Tibial nerve (tissue), 4 donors: ENCODE data around the gene PPP1R15B. TPM values are rescaled to one million over a fixed set of nuclear protein-coding genes. Genes with fewer than 3 reads are reported as not detected.
A peak's percentile ranks its signal among the peaks of the same experiment; 100 is the strongest.

ENCODE experiments used
- DNase-seq, 2 donors: peaks; one replicate each; pipeline ENCODE4 v3.0.0-alpha.2; 2019; ENCODE audit warnings: low spot score in 2 of 2
- H3K27ac ChIP-seq, 4 donors: fragments of 200-600 bp; sonication (generic) in 3 of 4; one replicate each; pipeline ENCODE4 v1.5.1; 2017 to 2019; ENCODE audit warnings: mild to moderate bottlenecking in 1 of 4
- H3K27me3 ChIP-seq, 2 donors: fragments of 200-600 bp; sonication (generic) in 1 of 2; one replicate each; pipeline versions ENCODE4 v1.5.1 to v1.6.0; 2017 to 2019
- H3K36me3 ChIP-seq, 3 donors: fragments of 200-600 bp; sonication (generic); one replicate each; pipeline ENCODE4 v1.5.1; 2018 to 2019
- H3K4me1 ChIP-seq, 4 donors: fragments of 200-600 bp; sonication (generic) in 3 of 4; one replicate each; pipeline ENCODE4 v1.5.1; 2017 to 2019
- H3K4me3 ChIP-seq, 4 donors: fragments of 200-600 bp; sonication (generic) in 3 of 4; one replicate each; pipeline ENCODE4 v1.5.1; 2017 to 2019; ENCODE audit warnings: mild to moderate bottlenecking in 1 of 4, moderate library complexity in 1 of 4
- H3K9me3 ChIP-seq, 4 donors: fragments of 200-600 bp; sonication (generic) in 3 of 4; one replicate each; pipeline ENCODE4 v1.5.1; 2017 to 2019
- EP300 ChIP-seq, 2 donors: sonication (generic); formaldehyde crosslinking; IDR thresholded peaks; one replicate each; pipeline ENCODE4 v1.6.1; 2017; ENCODE audit warnings: antibody characterized with exemption in 2 of 2, mild to moderate bottlenecking in 1 of 2
- POLR2A ChIP-seq, 2 donors: fragments of 450-650 bp; IDR thresholded peaks; one replicate each; pipeline ENCODE4 v1.6.1; 2017; ENCODE audit warnings: antibody characterized with exemption in 2 of 2, mild to moderate bottlenecking in 2 of 2, moderate library complexity in 2 of 2
- WGBS, 2 donors: methylation state at CpG; one replicate each; pipeline ENCODE4 v1.1.5; 2018; 5-methylcytosine and 5-hydroxymethylcytosine counted together
- total RNA-seq, 4 donors: library from RNA; depleted of rRNA; stranded (reverse); fragments of >200 nt; gene quantifications; one replicate each; pipeline ENCODE4 v1.1.0, GENCODE V29; 2016
- TF ChIP-seq, protein P1 (sequence below), 5 experiments: fragments of 200-600 bp in 3 of 5; fragments of 450-650 bp in 2 of 5; sonication (generic) in 3 of 5; IDR thresholded peaks; one replicate each; pipeline ENCODE4 v1.5.1; 2016 to 2019; ENCODE audit warnings: antibody characterized with exemption in 5 of 5, mild to moderate bottlenecking in 3 of 5, moderate library complexity in 2 of 5

Gene PPP1R15B
- total RNA-seq, 4 donors from 2014 or later, result 42.9 to 59.9 (median 49.2) TPM

DNA sequence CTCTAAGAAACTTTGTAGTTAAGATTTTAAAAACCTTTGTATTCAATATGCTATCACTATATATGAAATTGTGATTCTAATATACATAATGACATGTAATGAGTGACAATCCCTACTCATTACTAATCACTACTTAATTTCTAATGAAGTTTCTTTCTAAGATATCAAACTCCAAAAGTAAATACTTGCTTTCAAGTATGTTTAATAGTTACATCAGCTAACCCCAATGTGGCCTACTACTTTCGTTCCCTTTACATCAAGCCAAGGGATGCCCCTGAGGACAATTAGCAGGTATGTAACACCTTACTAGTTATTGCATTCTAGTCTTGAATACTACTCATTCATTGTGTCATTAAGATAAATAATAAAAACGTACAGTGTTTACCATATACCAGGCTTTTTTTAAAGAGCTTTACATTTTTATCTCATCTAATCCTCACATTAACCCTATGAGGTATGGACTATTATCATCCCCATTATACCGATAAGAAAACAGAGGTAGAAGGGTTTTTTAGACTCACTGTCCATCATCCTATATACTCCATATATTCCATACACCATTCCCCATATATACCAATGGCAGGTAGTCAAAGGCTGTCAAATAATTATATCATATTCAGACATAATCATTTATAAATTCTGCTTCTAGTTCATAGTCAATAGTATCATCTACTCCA, 4.2 kb downstream of the PPP1R15B start:
- 1 to 2% methylated on average over 3 of the region's 3 CpGs for WGBS, 2 donors
- H3K9me3 ChIP-seq, result no peaks in the 10 kb centered on the region
- peak overlapping the region in 3 of 4 donors; percentile 2 to 98 (median 29) for H3K27ac ChIP-seq
- H3K4me3 ChIP-seq, result peak overlapping the region; percentile 74 to 85 (median 80)
- peaks cover 0 to 29% (median 0%) of the 10 kb centered on the region in 3 donors for H3K36me3 ChIP-seq
- DNase-seq, result no peak
- TF ChIP-seq POLR2A (IDR thresholded peaks at IDR 0.05), result no peak
- TF ChIP-seq, protein P1, sequence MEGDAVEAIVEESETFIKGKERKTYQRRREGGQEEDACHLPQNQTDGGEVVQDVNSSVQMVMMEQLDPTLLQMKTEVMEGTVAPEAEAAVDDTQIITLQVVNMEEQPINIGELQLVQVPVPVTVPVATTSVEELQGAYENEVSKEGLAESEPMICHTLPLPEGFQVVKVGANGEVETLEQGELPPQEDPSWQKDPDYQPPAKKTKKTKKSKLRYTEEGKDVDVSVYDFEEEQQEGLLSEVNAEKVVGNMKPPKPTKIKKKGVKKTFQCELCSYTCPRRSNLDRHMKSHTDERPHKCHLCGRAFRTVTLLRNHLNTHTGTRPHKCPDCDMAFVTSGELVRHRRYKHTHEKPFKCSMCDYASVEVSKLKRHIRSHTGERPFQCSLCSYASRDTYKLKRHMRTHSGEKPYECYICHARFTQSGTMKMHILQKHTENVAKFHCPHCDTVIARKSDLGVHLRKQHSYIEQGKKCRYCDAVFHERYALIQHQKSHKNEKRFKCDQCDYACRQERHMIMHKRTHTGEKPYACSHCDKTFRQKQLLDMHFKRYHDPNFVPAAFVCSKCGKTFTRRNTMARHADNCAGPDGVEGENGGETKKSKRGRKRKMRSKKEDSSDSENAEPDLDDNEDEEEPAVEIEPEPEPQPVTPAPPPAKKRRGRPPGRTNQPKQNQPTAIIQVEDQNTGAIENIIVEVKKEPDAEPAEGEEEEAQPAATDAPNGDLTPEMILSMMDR (IDR thresholded peaks at IDR 0.05), result no peak
- no peak for TF ChIP-seq EP300 (IDR thresholded peaks at IDR 0.05)
- no peaks in the 10 kb centered on the region for H3K27me3 ChIP-seq
- H3K4me1 ChIP-seq, result peaks cover 0 to 47% (median 28%) of the 10 kb centered on the region in 4 donors

DNA sequence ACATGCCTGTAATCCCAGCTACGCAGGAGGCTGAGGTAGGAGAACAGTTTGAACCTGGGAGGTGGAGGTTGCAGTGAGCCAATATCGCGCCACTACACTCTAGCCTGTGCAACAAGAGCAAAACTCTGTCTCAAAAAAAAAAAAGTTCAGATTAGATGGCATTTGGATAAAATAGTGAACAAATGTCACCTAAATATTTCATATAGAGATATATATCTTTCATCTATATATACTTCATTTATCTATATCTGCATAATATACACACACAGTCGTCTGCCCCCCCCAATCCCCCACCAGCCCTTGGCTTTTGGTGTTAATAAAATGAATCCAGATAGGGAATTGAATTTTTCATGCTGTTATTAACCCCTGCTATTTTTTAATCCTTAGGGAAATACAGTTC, 5.0 kb downstream of the PPP1R15B start:
- no peak for DNase-seq
- TF ChIP-seq EP300 (IDR thresholded peaks at IDR 0.05), result no peak
- no peak for TF ChIP-seq POLR2A (IDR thresholded peaks at IDR 0.05)
- TF ChIP-seq, protein P1 (IDR thresholded peaks at IDR 0.05), result no peak
- Histone ChIP-seq H3K4me3 (peak overlapping the region in 3 of 4 donors; percentile 76 to 85 (median 84)), H3K27me3 (no peaks in the 10 kb centered on the region), H3K4me1 (peaks cover 0 to 44% (median 24%) of the 10 kb centered on the region in 4 donors), H3K9me3 (no peaks in the 10 kb centered on the region), H3K36me3 (peaks cover 0 to 35% (median 0%) of the 10 kb centered on the region in 3 donors), H3K27ac (peak overlapping the region in 2 of 4 donors; percentile 2 to 98)
- WGBS, 2 donors, result 58 to 65% methylated on average over 4 of the region's 4 CpGs

- Histone ChIP-seq H3K4me3 (peak overlapping the region in 1 of 4 donors; percentile 76), H3K36me3 (peaks cover 0 to 41% (median 0%) of the 10 kb centered on the region in 3 donors), H3K4me1 (peaks cover 0 to 44% (median 24%) of the 10 kb centered on the region in 4 donors), H3K27ac (peak overlapping the region in 1 of 4 donors; percentile 13), H3K9me3 (no peaks in the 10 kb centered on the region), H3K27me3 (no peaks in the 10 kb centered on the region)
- no peak for DNase-seq
- WGBS, 2 donors, result 26 to 33% methylated on average over 2 of the region's 2 CpGs
- TF ChIP-seq EP300 (IDR thresholded peaks at IDR 0.05), result no peak
- no peak for TF ChIP-seq POLR2A (IDR thresholded peaks at IDR 0.05)
- TF ChIP-seq, protein P1 (IDR thresholded peaks at IDR 0.05), result no peak
These were observed 5.6 kb downstream of the PPP1R15B start for GRCh38 chr1:204405988-204406387.

- H3K36me3 ChIP-seq, result peaks cover 0 to 55% (median 0%) of the 10 kb centered on the region in 3 donors
- H3K4me1 ChIP-seq, result peaks cover 0 to 44% (median 23%) of the 10 kb centered on the region in 4 donors
- no peak for TF ChIP-seq EP300 (IDR thresholded peaks at IDR 0.05)
- TF ChIP-seq, protein P1 (IDR thresholded peaks at IDR 0.05), result no peak
- TF ChIP-seq POLR2A (IDR thresholded peaks at IDR 0.05), result no peak
- 66 to 81% methylated on average over 2 of the region's 2 CpGs for WGBS, 2 donors
- DNase-seq, result no peak
- H3K27ac ChIP-seq, result no peak overlapping the region
- H3K9me3 ChIP-seq, result no peaks in the 10 kb centered on the region
- no peak overlapping the region for H3K4me3 ChIP-seq
- no peaks in the 10 kb centered on the region for H3K27me3 ChIP-seq
These were observed 7.0 kb downstream of the PPP1R15B start for GRCh38 chr1:204404629-204405028.

GRCh38 chr1:204402391-204402790, 9.2 kb downstream of the PPP1R15B start:
- 91 to 93% methylated on average over 4 of the region's 4 CpGs for WGBS, 2 donors
- no peak for DNase-seq
- Histone ChIP-seq H3K9me3 (no peaks in the 10 kb centered on the region), H3K36me3 (peaks cover 0 to 71% (median 0%) of the 10 kb centered on the region in 3 donors), H3K27me3 (no peaks in the 10 kb centered on the region), H3K27ac (no peak overlapping the region), H3K4me3 (no peak overlapping the region), H3K4me1 (peaks cover 0 to 44% (median 19%) of the 10 kb centered on the region in 4 donors)
- no peak for TF ChIP-seq POLR2A (IDR thresholded peaks at IDR 0.05)
- TF ChIP-seq, protein P1 (IDR thresholded peaks at IDR 0.05), result no peak
- TF ChIP-seq EP300 (IDR thresholded peaks at IDR 0.05), result no peak
